GM19025 (cell line): ENCODE measurements around the gene KIAA0586.
"Not testable (repeated sequence)": the region's sequence is repeated elsewhere in the genome, so short reads cannot be mapped to it uniquely, and the experiment has no call there.

Source experiments
- ATAC-seq: cut with Tn5 transposase; IDR thresholded peaks from one replicate; pipeline ENCODE4 v1.9.1; 2021; ENCODE audit warnings: mild to moderate bottlenecking, low read depth, moderate library complexity; ENCODE audit not compliant: unreplicated experiment

KIAA0586 gene

GRCh38 chr14:58427281-58428117, at the start of gene KIAA0586, which contains the start of gene TIMM9:
Gene KIAA0586 (plus strand): TSS chr14:58427719. CDS start chr14:58428265, 546 bp downstream.
Gene TIMM9 (minus strand): TSS chr14:58427531. CDS start chr14:58411945, 15,586 bp downstream.
- ATAC-seq, result peak; percentile 85

GRCh38 chr14:58390830-58391229, 36.7 kb upstream of the KIAA0586 start:
- ATAC-seq, result no peak

DNA sequence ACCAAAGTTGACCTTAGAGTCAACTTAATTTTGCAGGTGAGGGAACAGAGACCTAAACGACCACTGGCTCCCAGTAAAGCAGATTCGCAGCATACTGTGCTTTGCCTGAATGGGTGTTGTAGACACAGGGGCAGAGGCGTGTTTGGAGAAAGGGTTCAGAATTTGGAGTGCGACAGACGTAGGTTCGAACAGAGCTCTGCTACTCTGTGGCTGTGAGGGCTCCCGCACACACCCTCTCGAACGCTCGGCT, 32.0 kb upstream of the KIAA0586 start:
- ATAC-seq, result no peak

GRCh38 chr14:58395812-58396788, 31.4 kb upstream of the KIAA0586 start, which contains the start of gene TOMM20L:
Gene TOMM20L (plus strand): TSS chr14:58395930. CDS start chr14:58395958, 28 bp downstream.
- ATAC-seq, result peak; percentile 95

- no peak for ATAC-seq
These were observed 30.4 kb upstream of the KIAA0586 start for GRCh38 chr14:58397156-58397555.

- ATAC-seq, result no peak
These were observed 29.0 kb upstream of the KIAA0586 start for GRCh38 chr14:58398495-58398894.

- ATAC-seq, result no peak
These were observed 28.6 kb upstream of the KIAA0586 start for GRCh38 chr14:58398895-58399294.

DNA sequence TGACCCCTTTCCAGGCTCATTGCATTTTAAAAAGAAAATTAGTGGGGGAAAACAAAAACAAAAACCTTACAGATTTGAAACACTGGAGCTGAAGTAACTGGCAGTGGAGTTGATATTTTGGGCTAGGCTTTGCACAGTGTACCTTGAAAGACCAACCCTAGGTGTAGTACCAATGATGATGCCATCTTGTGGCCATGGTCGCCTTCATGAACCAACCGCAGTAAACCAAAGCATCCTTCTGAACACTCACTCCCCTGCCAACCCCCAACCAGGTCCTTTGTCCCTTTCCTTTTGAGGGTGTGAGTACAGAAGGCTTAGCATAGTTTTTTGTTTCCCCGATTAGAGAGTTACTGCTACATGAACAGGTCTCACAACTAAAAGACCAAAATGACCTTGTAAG, 25.9 kb upstream of the KIAA0586 start:
- no peak for ATAC-seq

- ATAC-seq, result no peak
These were observed 18.8 kb upstream of the KIAA0586 start for GRCh38 chr14:58408681-58409215.

DNA sequence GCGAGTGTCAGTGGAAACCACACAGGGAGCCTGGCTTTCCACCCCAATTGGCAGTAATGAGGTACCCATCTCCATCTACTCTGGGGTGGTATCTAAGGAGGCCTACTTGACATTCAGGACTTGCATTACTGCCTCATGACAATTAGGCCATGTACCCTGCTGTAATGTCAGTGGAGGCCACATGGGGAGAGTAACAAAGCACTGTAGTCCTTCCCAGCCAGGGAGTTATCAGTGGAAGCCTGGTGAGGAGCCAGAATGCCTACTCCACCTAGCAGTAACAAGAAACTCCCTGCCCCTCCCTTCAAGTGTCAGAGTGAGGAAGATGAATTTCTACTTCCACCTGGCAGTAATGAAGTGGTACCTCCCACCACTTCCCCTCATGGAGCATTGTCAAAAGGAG, 12.7 kb upstream of the KIAA0586 start:
- no peak for ATAC-seq

GRCh38 chr14:58415636-58416547, 11.6 kb upstream of the KIAA0586 start:
- ATAC-seq, result no peak

DNA sequence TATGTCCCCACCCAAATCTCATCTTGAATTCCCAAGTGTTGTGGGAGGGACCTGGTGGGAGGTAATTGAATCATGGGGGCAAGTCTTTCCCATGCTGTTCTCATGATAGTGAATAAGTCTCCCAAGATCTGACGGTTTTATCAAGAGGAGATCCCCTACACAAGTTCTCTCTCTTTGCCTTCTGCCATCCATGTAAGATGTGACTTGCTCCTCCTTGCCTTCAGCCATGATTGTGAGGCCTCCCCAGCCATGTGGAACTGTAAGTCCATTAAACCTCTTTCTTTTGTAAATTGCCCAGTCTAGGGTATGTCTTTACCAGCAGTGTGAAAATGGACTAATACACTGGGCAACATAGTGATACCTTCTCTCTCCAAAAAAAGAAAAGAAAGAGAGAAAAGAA, 10.6 kb upstream of the KIAA0586 start:
- ATAC-seq, result not testable (repeated sequence)

GRCh38 chr14:58426670-58427280, 744 bp upstream of the KIAA0586 start:
- ATAC-seq, result no peak

DNA sequence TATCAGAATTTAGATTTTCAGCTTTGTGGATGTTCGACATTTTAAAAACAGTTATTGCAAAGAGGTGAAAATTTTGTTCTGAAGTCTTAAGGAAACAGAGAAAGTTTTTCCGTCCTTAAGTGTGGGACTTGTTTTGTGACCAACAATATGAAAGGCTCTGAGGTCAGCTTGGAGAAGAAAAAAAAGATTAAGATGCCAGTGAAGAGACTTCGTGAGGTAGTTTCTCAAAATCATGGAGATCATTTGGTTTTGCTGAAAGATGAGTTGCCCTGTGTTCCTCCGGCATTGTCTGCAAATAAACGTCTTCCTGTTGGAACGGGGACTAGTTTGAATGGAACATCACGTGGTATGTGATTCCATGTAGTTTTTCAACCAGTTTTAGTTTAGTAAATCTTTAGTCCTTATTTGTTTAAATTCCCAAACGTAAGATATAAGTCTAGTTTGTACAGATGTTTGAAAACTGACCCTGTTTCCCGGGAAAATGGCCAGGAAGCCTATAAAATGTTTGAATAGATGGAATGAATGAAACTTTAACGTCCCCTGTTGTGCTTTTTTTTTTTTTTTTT, 682 bp downstream of the KIAA0586 start:
- ATAC-seq, result no peak

DNA sequence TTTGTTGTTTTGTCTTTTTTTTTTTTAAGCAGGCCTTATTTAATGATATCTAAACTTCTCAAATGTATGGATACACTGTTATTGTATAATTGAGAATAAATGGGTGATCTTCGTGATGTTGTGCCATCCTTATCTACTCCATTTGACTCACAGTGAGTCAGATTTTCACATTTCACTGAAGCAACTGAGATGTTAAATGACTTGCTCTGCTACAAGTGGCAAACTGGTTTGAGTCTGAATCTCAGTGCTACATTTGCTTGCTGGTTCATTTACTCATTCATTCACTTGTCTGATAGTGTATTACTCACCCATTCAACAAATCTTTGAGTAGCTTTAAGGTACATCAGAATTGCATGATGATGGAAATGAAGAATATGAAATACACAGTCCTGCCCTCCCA, 2.6 kb downstream of the KIAA0586 start:
- no peak for ATAC-seq

- ATAC-seq, result no peak
These were observed 12.0 kb downstream of the KIAA0586 start for GRCh38 chr14:58439476-58439875.

GRCh38 chr14:58444627-58445026, 17.1 kb downstream of the KIAA0586 start:
- ATAC-seq, result no peak

DNA sequence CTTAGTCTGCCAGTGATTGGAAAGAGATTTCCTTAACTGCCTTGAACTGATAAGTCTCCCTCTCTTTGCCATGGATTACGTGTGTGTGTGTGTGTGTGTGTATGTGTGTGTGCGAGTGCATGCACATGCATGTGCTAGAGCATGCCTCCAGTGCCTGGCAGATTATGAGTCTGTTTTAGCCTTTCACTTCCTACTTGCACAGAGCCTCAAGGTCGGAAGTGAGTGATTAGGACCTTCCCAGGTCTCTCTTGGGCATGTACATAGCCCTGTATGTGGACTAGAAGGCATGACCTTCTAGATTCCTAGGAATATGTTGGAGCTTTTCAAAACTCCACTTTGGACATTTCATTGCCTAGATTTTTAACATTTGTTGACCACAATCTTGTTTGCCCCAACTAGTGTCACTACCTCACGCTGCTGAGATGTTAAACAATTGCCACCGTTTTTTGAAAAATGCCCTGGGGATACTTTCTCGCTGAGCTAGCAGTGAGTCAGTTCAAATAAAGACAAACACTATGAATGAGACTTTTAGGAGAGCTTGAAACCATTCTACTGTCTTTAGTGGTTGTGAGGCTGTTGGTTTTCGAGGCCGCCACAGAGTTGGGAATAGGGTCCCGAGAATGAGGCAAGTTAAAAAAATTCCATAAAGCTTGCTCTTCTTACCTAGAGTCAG, 28.2 kb downstream of the KIAA0586 start:
- no peak for ATAC-seq

DNA sequence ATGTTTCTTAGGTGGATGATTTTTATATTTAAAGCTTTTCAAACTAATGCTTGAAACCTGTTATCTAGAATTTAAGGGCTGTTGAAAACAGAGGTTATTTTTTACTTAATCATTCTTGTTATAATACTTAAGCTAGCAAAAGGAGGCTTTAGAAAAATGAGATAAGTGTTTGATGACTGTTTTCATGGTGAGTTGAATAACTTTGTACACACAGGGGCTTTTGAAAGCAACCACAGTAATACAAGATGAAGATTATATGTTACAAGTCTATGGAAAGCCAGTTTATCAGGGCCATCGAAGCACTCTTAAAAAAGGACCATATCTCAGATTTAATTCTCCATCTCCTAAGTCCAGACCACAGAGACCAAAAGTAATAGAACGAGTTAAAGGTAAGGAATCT, 33.3 kb downstream of the KIAA0586 start:
- ATAC-seq, result no peak
